Gastrocnemius medialis (tissue), 4 donors: ENCODE measurements around the gene CLASP1.

Experiments
- CTCF ChIP-seq, 5 experiments: fragments of 450-650 bp in 3 of 5; fragments of 200-600 bp in 2 of 5; sonication (generic) in 2 of 5; IDR thresholded peaks in 4 of 5; conservative IDR thresholded peaks in 1 of 5; 1 replicate in 4 of 5; 2 replicates in 1 of 5; pipeline ENCODE4 v1.5.1; 2016 to 2019; ENCODE audit warnings: antibody characterized with exemption in 5 of 5, mild to moderate bottlenecking in 3 of 5, moderate library complexity in 3 of 5
- POLR2A ChIP-seq, 2 donors: fragments of 450-650 bp; IDR thresholded peaks; one replicate each; pipeline ENCODE4 v1.6.1; 2017; ENCODE audit warnings: antibody characterized with exemption in 2 of 2, mild to moderate bottlenecking in 2 of 2, moderate library complexity in 2 of 2

GRCh38 chr2:121519732-121520640 is 129.3 kb downstream of the CLASP1 start:
- TF ChIP-seq CTCF (IDR thresholded peaks at IDR 0.05 in 4 of 5, conservative IDR thresholded peaks at IDR 0.05 in 1 of 5) = no peak
- no peak for TF ChIP-seq POLR2A (IDR thresholded peaks at IDR 0.05)
